GM19328 (cell line): ENCODE data around the gene MUC12.
"Not testable (repeated sequence)": the region's sequence is repeated elsewhere in the genome, so short reads cannot be mapped to it uniquely, and the experiment has no call there.

Experiments used
- ATAC-seq: cut with Tn5 transposase; IDR thresholded peaks from one replicate; pipeline ENCODE4 v1.9.1; 2021; ENCODE audit warnings: mild to moderate bottlenecking, moderate library complexity; ENCODE audit not compliant: unreplicated experiment

MUC12 gene

GRCh38 chr7:101058355-101058754 is 89.0 kb downstream of the MUC12 start:
- no peak for ATAC-seq

- no peak for ATAC-seq
Observed at GRCh38 chr7:101059620-101059942, 90.2 kb downstream of the MUC12 start.

GRCh38 chr7:101060992-101061391 is 91.6 kb downstream of the MUC12 start:
- no peak for ATAC-seq

- not testable (repeated sequence) for ATAC-seq
Observed at GRCh38 chr7:101064176-101064550, 94.8 kb downstream of the MUC12 start.

- not testable (repeated sequence) for ATAC-seq
Observed at GRCh38 chr7:101065162-101065561, 95.8 kb downstream of the MUC12 start.

GRCh38 chr7:101066141-101066832 is 96.9 kb downstream of the MUC12 start:
- ATAC-seq: no peak

- ATAC-seq: no peak
Observed at GRCh38 chr7:101066833-101067177, 97.4 kb downstream of the MUC12 start.

GRCh38 chr7:101068401-101068800 is 99.0 kb downstream of the MUC12 start:
- ATAC-seq: no peak
